HCT116 (cell line): Measurements from ENCODE around the gene HNRNPH3.

Experiments used
- CTCF ChIP-seq, 3 experiments: fragments of 200-600 bp in 1 of 3; sonication (generic) in 1 of 3; IDR thresholded peaks in 2 of 3; conservative IDR thresholded peaks in 1 of 3; 2 replicates each; pipeline ENCODE4 v1.5.1; 2012 to 2017; ENCODE audit warnings: low read depth in 2 of 3, low read length in 2 of 3, antibody characterized with exemption in 1 of 3, borderline replicate concordance in 1 of 3, control low read depth in 1 of 3, mild to moderate bottlenecking in 1 of 3, mixed read lengths in 1 of 3, mixed run types in 1 of 3, moderate library complexity in 1 of 3; ENCODE audit not compliant: insufficient read depth in 1 of 3
- EZH2phosphoT487 ChIP-seq: fragments of 200-600 bp; IDR thresholded peaks from 2 replicates; pipeline ENCODE4 v1.6.1; 2018; ENCODE audit warnings: antibody characterized with exemption, borderline replicate concordance
- MAX ChIP-seq: IDR thresholded peaks from 2 replicates; pipeline ENCODE4 v1.6.1; 2012
- ZFX ChIP-seq: fragments of 450-650 bp; IDR thresholded peaks from 2 replicates; pipeline ENCODE4 v1.6.1; 2017

GRCh38 chr10:68345621-68346020, 13.8 kb downstream of the HNRNPH3 start:
- TF ChIP-seq EZH2phosphoT487 = no peak
- no peak for TF ChIP-seq ZFX
- TF ChIP-seq CTCF (IDR thresholded peaks at IDR 0.05 in 2 of 3, conservative IDR thresholded peaks at IDR 0.05 in 1 of 3; ENCODE audit: borderline replicate concordance in 1 of 3, insufficient read depth in 1 of 3, low read depth in 2 of 3, low read length in 2 of 3) = no peak
- TF ChIP-seq MAX = no peak
